ENCODE results near the gene MED12L.
A peak's percentile ranks its signal among the peaks of the same experiment; 100 is the strongest.

- TF ChIP-seq CTCF (conservative IDR thresholded peaks at IDR 0.05; ENCODE audit: low read length) (peak; percentile 55), EZH2phosphoT487 (IDR thresholded peaks at IDR 0.05; ENCODE audit: borderline replicate concordance) (no peak)
These were observed 205.2 kb downstream of the MED12L start for GRCh38 chr3:151290673-151291072.

Measured in Loucy (cell line).